ENCODE results near the gene RNF41. TPM values are rescaled to one million over a fixed set of nuclear protein-coding genes. Genes with fewer than 3 reads are reported as not detected.
"Not testable (repeated sequence)": the region's sequence is repeated elsewhere in the genome, so short reads cannot be mapped to it uniquely, and the experiment has no call there.

Gene RNF41
- total RNA-seq, 5 donors from 2014 or later (not counting 1 experiment from before 2014, with no cell fraction given) = 26.3 to 43.1 (median 39.4) TPM

DNA sequence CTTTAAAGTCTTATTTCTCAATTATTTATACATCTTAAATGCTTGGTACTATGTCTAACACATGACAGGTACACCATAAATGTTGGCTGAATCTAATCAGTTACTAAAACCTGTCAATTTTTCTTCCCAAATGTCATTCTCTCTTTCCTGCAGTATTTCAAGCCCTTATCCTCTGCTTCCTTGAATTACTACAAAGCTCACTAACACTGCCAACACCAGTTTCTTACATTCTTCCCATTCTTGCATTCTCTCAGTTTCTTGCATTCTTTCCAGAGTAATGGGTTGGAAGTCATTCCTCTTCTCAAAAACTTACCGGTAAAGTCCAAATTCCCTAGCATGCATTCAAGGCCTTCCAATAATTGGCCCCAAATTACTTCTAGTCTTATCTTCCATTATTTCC lies 22.9 kb downstream of the RNF41 start:
- H3K4me1 ChIP-seq (ENCODE audit: control insufficient read depth in 1 of 2, extremely low read depth in 1 of 2, insufficient read depth in 2 of 2, low read length in 2 of 2) = no peaks in the 10 kb centered on the region
- Mint-ChIP-seq H3K4me1 (peaks cover 0 to 7% (median 1%) of the 10 kb centered on the region in 3 donors), H3K27me3 (no peaks in the 10 kb centered on the region), H3K9me3 (no peaks in the 10 kb centered on the region), H3K27ac (peak overlapping the region in 1 of 2 donors; percentile 1), H3K36me3 (no peaks in the 10 kb centered on the region), H3K4me3 (no peak overlapping the region)
- no peak overlapping the region for H3K27ac ChIP-seq (ENCODE audit: low read length)
- CTCF ChIA-PET = interaction anchor here in 1 of 2 donors (0.6 to 1.4 kb wide), 2 partner anchors 23 to 438 kb away, joined by 4 read pairs; partner anchors contain the start of gene RNF41
- POLR2A ChIA-PET = no interaction called here
- 100% methylated on average over 1 of the region's 1 CpG for WGBS (ENCODE audit: insufficient coverage)
- no peaks in the 10 kb centered on the region for H3K9me3 ChIP-seq
- H3K4me3 ChIP-seq (ENCODE audit: control insufficient read depth in 1 of 2, extremely low read depth in 1 of 2, low read length in 1 of 2) = no peak overlapping the region
- H3K36me3 ChIP-seq (ENCODE audit: control insufficient read depth in 2 of 2, extremely low read depth in 1 of 2, insufficient read depth in 1 of 2, low read length in 1 of 2) = no peaks in the 10 kb centered on the region
- no peaks in the 10 kb centered on the region for H3K27me3 ChIP-seq (replicated peaks in 1 of 2; ENCODE audit: control insufficient read depth in 2 of 2, extremely low read depth in 1 of 2, insufficient read depth in 2 of 2, low read length in 1 of 2)
- no peak for DNase-seq
- ATAC-seq (replicated peaks in 1 of 4) = no peak

- Mint-ChIP-seq H3K9me3 (no peaks in the 10 kb centered on the region), H3K36me3 (no peaks in the 10 kb centered on the region), H3K27me3 (no peaks in the 10 kb centered on the region), H3K4me1 (peaks cover 3 to 12% (median 6%) of the 10 kb centered on the region in 3 donors), H3K4me3 (no peak overlapping the region), H3K27ac (no peak overlapping the region)
- H3K4me1 ChIP-seq (ENCODE audit: control insufficient read depth in 1 of 2, extremely low read depth in 1 of 2, insufficient read depth in 2 of 2, low read length in 2 of 2) = no peaks in the 10 kb centered on the region
- H3K4me3 ChIP-seq (ENCODE audit: control insufficient read depth in 1 of 2, extremely low read depth in 1 of 2, low read length in 1 of 2) = no peak overlapping the region
- H3K9me3 ChIP-seq = no peaks in the 10 kb centered on the region
- no peaks in the 10 kb centered on the region for H3K36me3 ChIP-seq (ENCODE audit: control insufficient read depth in 2 of 2, extremely low read depth in 1 of 2, insufficient read depth in 1 of 2, low read length in 1 of 2)
- ChIA-PET CTCF (interaction anchor here in 1 of 2 donors (0.7 to 0.8 kb wide), 2 partner anchors 17 to 266 kb away, joined by 3 read pairs; no protein-coding TSS in a partner anchor), POLR2A (no interaction called here)
- no peaks in the 10 kb centered on the region for H3K27me3 ChIP-seq (replicated peaks in 1 of 2; ENCODE audit: control insufficient read depth in 2 of 2, extremely low read depth in 1 of 2, insufficient read depth in 2 of 2, low read length in 1 of 2)
- H3K27ac ChIP-seq (ENCODE audit: low read length) = no peak overlapping the region
- ATAC-seq (replicated peaks in 1 of 4) = no peak
- 100% methylated on average over 3 of the region's 9 CpGs for WGBS (ENCODE audit: insufficient coverage)
- DNase-seq = no peak
Observed at GRCh38 chr12:56197921-56198635, 23.6 kb downstream of the RNF41 start.

GRCh38 chr12:56196818-56197550 lies 24.7 kb downstream of the RNF41 start:
- not testable (repeated sequence) for H3K9me3 Mint-ChIP-seq; H3K4me3 ChIP-seq (ENCODE audit: control insufficient read depth in 1 of 2, extremely low read depth in 1 of 2, low read length in 1 of 2); DNase-seq; H3K36me3 ChIP-seq (ENCODE audit: control insufficient read depth in 2 of 2, extremely low read depth in 1 of 2, insufficient read depth in 1 of 2, low read length in 1 of 2); H3K27me3 Mint-ChIP-seq; ATAC-seq (replicated peaks in 1 of 4); H3K4me1 ChIP-seq (ENCODE audit: control insufficient read depth in 1 of 2, extremely low read depth in 1 of 2, insufficient read depth in 2 of 2, low read length in 2 of 2); H3K36me3 Mint-ChIP-seq; H3K27me3 ChIP-seq (replicated peaks in 1 of 2; ENCODE audit: control insufficient read depth in 2 of 2, extremely low read depth in 1 of 2, insufficient read depth in 2 of 2, low read length in 1 of 2); H3K4me3 Mint-ChIP-seq; H3K27ac ChIP-seq (ENCODE audit: low read length); H3K9me3 ChIP-seq; H3K27ac Mint-ChIP-seq
- WGBS (ENCODE audit: insufficient coverage) = 95% methylated on average over 6 of the region's 11 CpGs
- CTCF ChIA-PET = interaction anchor here (0.7 to 0.8 kb wide), 2 partner anchors 9 to 267 kb away, joined by 3 to 8 read pairs; no protein-coding TSS in a partner anchor
- POLR2A ChIA-PET = interaction anchor here in 1 of 2 donors (0.6 kb wide), 1 partner anchor 289 kb away, joined by 3 read pairs; no protein-coding TSS in a partner anchor
- peaks cover 8 to 15% (median 12%) of the 10 kb centered on the region in 3 donors for H3K4me1 Mint-ChIP-seq

GRCh38 chr12:56193025-56193578 lies 28.6 kb downstream of the RNF41 start:
- ChIA-PET CTCF (interaction anchor here (0.5 to 1.9 kb wide), 6 partner anchors 29 to 75 kb away, joined by 3 to 6 read pairs (median 4); partner anchors contain the start of genes ANKRD52 (in 1 of the 2), RNF41 (in 1 of the 2) and ZC3H10 (in 1 of the 2)), POLR2A (no interaction called here)
- H3K27ac ChIP-seq (ENCODE audit: low read length) = no peak overlapping the region
- Mint-ChIP-seq H3K9me3 (no peaks in the 10 kb centered on the region), H3K4me3 (peak overlapping the region in 1 of 3 donors; percentile 14), H3K27ac (peak overlapping the region; percentile 41 to 56), H3K27me3 (no peaks in the 10 kb centered on the region), H3K4me1 (peaks cover 20 to 35% (median 33%) of the 10 kb centered on the region in 3 donors), H3K36me3 (no peaks in the 10 kb centered on the region)
- no peaks in the 10 kb centered on the region for H3K9me3 ChIP-seq
- H3K36me3 ChIP-seq (ENCODE audit: control insufficient read depth in 2 of 2, extremely low read depth in 1 of 2, insufficient read depth in 1 of 2, low read length in 1 of 2) = no peaks in the 10 kb centered on the region
- DNase-seq (peak; percentile 6 to 88 (median 63)), ATAC-seq (replicated peaks in 1 of 4) (no peak)
- no peaks in the 10 kb centered on the region for H3K27me3 ChIP-seq (replicated peaks in 1 of 2; ENCODE audit: control insufficient read depth in 2 of 2, extremely low read depth in 1 of 2, insufficient read depth in 2 of 2, low read length in 1 of 2)
- 60% methylated on average over 1 of the region's 1 CpG for WGBS (ENCODE audit: insufficient coverage)
- H3K4me3 ChIP-seq (ENCODE audit: control insufficient read depth in 1 of 2, extremely low read depth in 1 of 2, low read length in 1 of 2) = no peak overlapping the region
- H3K4me1 ChIP-seq (ENCODE audit: control insufficient read depth in 1 of 2, extremely low read depth in 1 of 2, insufficient read depth in 2 of 2, low read length in 2 of 2) = peaks cover 3 to 19% of the 10 kb centered on the region in 2 experiments

DNA sequence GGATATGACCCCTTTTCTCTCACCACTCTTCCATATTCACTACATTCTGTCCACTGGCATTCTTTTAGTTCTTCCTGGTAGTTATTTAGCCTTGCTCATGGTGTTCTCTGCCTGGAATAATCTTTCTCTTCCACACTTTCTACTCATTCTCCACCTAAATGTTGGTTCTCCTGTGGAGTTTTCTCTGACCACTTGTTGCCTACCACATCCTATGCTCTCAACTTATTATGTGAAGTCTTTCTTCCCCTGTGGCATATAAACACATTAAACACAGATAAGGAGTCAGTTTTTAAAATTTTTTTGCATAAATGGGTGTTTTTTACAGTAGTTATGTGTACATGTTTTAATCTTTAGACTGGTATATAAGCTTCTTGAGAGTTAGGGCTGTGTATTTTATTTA lies 29.1 kb downstream of the RNF41 start:
- no peaks in the 10 kb centered on the region for H3K27me3 Mint-ChIP-seq
- no peak for ATAC-seq (replicated peaks in 1 of 4)
- Histone ChIP-seq H3K36me3 (ENCODE audit: control insufficient read depth in 2 of 2, extremely low read depth in 1 of 2, insufficient read depth in 1 of 2, low read length in 1 of 2) (no peaks in the 10 kb centered on the region), H3K9me3 (no peaks in the 10 kb centered on the region), H3K4me3 (ENCODE audit: control insufficient read depth in 1 of 2, extremely low read depth in 1 of 2, low read length in 1 of 2) (no peak overlapping the region), H3K27ac (ENCODE audit: low read length) (no peak overlapping the region), H3K27me3 (replicated peaks in 1 of 2; ENCODE audit: control insufficient read depth in 2 of 2, extremely low read depth in 1 of 2, insufficient read depth in 2 of 2, low read length in 1 of 2) (no peaks in the 10 kb centered on the region), H3K4me1 (ENCODE audit: control insufficient read depth in 1 of 2, extremely low read depth in 1 of 2, insufficient read depth in 2 of 2, low read length in 2 of 2) (peaks cover 8 to 24% of the 10 kb centered on the region in 2 experiments)
- no peaks in the 10 kb centered on the region for H3K36me3 Mint-ChIP-seq
- DNase-seq = no peak
- ChIA-PET POLR2A (no interaction called here), CTCF (interaction anchor here (0.5 to 1.9 kb wide), 8 partner anchors 30 to 74 kb away, joined by 3 to 6 read pairs (median 4); partner anchors contain the start of genes ZC3H10 (in 2 of the 2), ANKRD52 (in 1 of the 2) and RNF41 (in 1 of the 2))
- peak overlapping the region; percentile 41 to 56 for H3K27ac Mint-ChIP-seq
- no peaks in the 10 kb centered on the region for H3K9me3 Mint-ChIP-seq
- peak overlapping the region in 1 of 3 donors; percentile 14 for H3K4me3 Mint-ChIP-seq
- H3K4me1 Mint-ChIP-seq = peaks cover 25 to 40% (median 38%) of the 10 kb centered on the region in 3 donors

DNA sequence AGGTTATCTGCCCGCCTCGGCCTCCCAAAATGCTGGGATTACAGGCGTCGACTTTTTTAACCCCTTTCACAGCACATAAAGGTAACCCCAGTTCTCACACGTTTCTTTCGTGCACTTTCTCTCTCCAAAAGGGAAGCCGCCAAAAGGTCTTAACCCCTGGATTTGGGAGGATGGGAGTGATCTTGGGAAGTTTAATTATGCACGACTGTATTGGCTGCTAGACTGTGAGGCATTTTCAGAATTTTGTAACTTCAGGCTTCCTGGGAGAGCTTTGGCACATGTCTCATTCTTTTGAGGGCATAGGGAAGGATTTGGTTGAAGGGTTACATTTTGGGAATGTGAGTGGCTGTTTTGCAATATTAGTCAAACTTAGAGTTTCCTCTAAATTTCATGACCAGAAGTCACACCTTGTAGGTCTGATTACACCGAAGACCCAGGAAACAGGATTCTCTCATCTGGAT lies 31.0 kb downstream of the RNF41 start:
- DNase-seq (no peak), ATAC-seq (replicated peaks in 1 of 4) (no peak)
- H3K4me1 Mint-ChIP-seq = peaks cover 40 to 53% (median 46%) of the 10 kb centered on the region in 3 donors
- H3K4me3 ChIP-seq (ENCODE audit: control insufficient read depth in 1 of 2, extremely low read depth in 1 of 2, low read length in 1 of 2) = peak overlapping the region in 1 of 2 donors; percentile 71
- peaks cover 12 to 31% of the 10 kb centered on the region in 2 experiments for H3K4me1 ChIP-seq (ENCODE audit: control insufficient read depth in 1 of 2, extremely low read depth in 1 of 2, insufficient read depth in 2 of 2, low read length in 2 of 2)
- H3K27ac Mint-ChIP-seq = peak overlapping the region; percentile 95 to 97
- peak overlapping the region; percentile 86 for H3K27ac ChIP-seq (ENCODE audit: low read length)
- H3K27me3 ChIP-seq (replicated peaks in 1 of 2; ENCODE audit: control insufficient read depth in 2 of 2, extremely low read depth in 1 of 2, insufficient read depth in 2 of 2, low read length in 1 of 2) = no peaks in the 10 kb centered on the region
- H3K27me3 Mint-ChIP-seq = no peaks in the 10 kb centered on the region
- peaks cover 8 to 9% of the 10 kb centered on the region in 2 donors for H3K36me3 ChIP-seq (ENCODE audit: control insufficient read depth in 2 of 2, extremely low read depth in 1 of 2, insufficient read depth in 1 of 2, low read length in 1 of 2)
- CTCF ChIA-PET = interaction anchor here in 1 of 2 donors (0.6 to 3.3 kb wide), 6 partner anchors 31 to 169 kb away, joined by 3 to 54 read pairs (median 22); partner anchors contain the start of genes ANKRD52, ESYT1, RNF41 and STAT2
- peak overlapping the region; percentile 93 to 98 (median 96) for H3K4me3 Mint-ChIP-seq
- no peaks in the 10 kb centered on the region for H3K9me3 ChIP-seq
- H3K9me3 Mint-ChIP-seq = no peaks in the 10 kb centered on the region
- POLR2A ChIA-PET = no interaction called here
- H3K36me3 Mint-ChIP-seq = peaks cover 6% of the 10 kb centered on the region
- WGBS (ENCODE audit: insufficient coverage) = 75% methylated on average over 2 of the region's 9 CpGs

Measured in T-cell (primary cell).